Measurements from ENCODE around the gene UCKL1. TPM values are rescaled to one million over a fixed set of nuclear protein-coding genes. Genes with fewer than 3 reads are reported as not detected.

UCKL1 gene
- total RNA-seq, 6 experiments from 2014 or later: 13.1 to 28.5 (median 16.9) TPM

DNA sequence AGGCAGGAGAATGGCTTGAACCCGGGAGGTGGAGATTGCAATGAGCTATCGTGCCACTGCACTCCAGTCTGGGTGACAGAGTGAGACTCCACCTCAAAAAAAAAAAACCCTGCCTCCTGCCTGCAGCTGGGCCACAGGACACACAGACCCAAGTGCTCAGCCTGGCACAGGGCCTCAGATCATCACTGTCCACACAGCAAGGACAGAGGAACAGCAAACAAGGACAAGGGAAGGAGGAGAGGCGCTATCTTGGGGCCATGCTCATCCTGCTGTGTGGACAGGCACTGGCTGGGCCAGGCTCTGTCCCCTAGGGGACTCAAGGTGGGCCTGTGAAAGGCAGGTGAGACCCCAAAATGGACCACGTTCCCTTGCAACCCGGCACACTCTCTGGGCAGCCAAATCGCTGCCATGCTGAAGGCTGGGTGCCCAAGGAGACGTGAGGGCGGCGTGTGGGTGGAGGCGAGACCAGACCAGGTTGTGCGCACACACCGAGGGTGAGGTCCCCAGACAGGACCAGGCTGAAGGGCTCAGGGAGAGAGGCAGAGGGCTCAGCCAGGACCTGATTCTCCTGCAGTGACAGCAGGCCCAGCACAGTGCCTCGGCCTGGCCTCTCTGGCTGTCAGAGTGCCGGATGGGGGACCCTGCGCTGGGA is 9.1 kb downstream of the UCKL1 start:
- intact Hi-C loops (cut with DNase I): no loop called here
- Histone ChIP-seq H3K36me3 (peaks cover 0 to 29% (median 14%) of the 10 kb centered on the region in 4 donors), H3K4me1 (peaks cover 0 to 45% (median 15%) of the 10 kb centered on the region in 4 donors), H3K9me3 (no peaks in the 10 kb centered on the region), H3K27me3 (no peaks in the 10 kb centered on the region), H3K27ac (no peak overlapping the region), H3K4me3 (no peak overlapping the region)
- ATAC-seq (no peak), DNase-seq (peak in 1 of 3 donors; percentile 45)
- 46% methylated on average over 2 of the region's 15 CpGs for WGBS (ENCODE audit: insufficient coverage, low coverage, low lambda C conversion rate, missing lambda C conversion rate)
- TF ChIP-seq POLR2A (IDR thresholded peaks at IDR 0.05) (no peak), CTCF (IDR thresholded peaks at IDR 0.05) (no peak)

DNA sequence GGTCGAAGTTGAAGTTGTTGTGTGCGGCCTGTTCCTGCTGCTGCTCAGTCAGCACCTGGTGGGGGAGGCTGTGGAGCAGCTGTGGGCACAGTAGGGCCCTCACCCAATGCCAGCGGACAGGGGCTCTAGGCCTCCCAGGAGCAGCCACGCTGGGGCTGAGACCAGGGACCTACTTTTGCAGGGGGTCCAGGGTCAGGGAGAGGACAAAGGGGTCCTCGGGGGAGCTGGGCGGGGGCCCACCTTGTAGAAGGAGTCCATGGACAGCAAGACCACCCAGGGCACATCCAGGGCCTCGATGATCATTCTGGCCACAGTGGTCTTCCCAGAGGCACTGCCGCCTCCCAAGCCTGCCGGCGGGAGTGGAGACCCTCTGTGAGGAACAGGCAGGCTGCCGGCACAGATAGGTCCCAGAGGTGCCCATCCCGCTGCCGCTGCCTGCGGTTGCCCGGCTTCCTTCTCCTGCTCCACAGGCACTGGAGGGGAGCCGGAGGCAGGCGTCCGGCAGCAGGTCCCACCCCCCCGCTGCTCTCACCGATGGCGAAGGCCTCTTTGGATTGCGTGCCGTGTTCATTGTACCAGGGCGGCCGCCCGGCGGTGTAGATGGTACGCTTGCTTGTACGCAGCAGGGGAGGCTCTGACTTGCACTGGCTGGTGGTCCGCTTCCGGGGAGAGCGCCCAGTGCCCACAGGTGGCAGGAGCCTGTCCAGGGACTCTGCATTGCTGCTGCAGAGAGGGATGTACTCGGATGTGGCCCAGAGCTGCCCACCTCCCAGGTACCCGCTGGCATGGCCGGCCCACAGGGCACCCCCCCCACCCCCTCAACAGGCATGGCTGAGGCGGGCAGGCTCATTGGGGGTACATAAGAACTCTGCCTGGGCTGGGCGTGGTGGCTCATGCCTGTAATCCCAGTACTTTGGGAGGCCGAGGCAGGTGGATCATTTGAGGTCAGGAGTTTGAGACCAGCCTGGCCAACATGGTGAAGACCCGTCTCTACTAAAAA is 10.0 kb downstream of the UCKL1 start:
- H3K4me1 ChIP-seq: peaks cover 0 to 38% (median 11%) of the 10 kb centered on the region in 4 donors
- H3K36me3 ChIP-seq: peaks cover 0 to 30% (median 14%) of the 10 kb centered on the region in 4 donors
- H3K9me3 ChIP-seq: no peaks in the 10 kb centered on the region
- intact Hi-C loops (cut with DNase I): no loop called here
- no peak for ATAC-seq
- no peak overlapping the region for H3K27ac ChIP-seq
- H3K27me3 ChIP-seq: no peaks in the 10 kb centered on the region
- WGBS (ENCODE audit: insufficient coverage, low coverage, low lambda C conversion rate, missing lambda C conversion rate): 82% methylated on average over 4 of the region's 39 CpGs
- TF ChIP-seq POLR2A (IDR thresholded peaks at IDR 0.05) (no peak), CTCF (IDR thresholded peaks at IDR 0.05) (no peak)
- H3K4me3 ChIP-seq: no peak overlapping the region
- DNase-seq: peak; percentile 24 to 56 (median 52)

- ATAC-seq: no peak
- intact Hi-C loops (cut with DNase I): no loop called here
- peaks cover 0 to 41% (median 18%) of the 10 kb centered on the region in 4 donors for H3K36me3 ChIP-seq
- peaks cover 0 to 27% (median 9%) of the 10 kb centered on the region in 4 donors for H3K4me1 ChIP-seq
- 80% methylated on average over 1 of the region's 17 CpGs for WGBS (ENCODE audit: insufficient coverage, low coverage, low lambda C conversion rate, missing lambda C conversion rate)
- no peak overlapping the region for H3K27ac ChIP-seq
- no peaks in the 10 kb centered on the region for H3K27me3 ChIP-seq
- no peaks in the 10 kb centered on the region for H3K9me3 ChIP-seq
- DNase-seq: peak in 2 of 3 donors; percentile 25 to 52
- no peak overlapping the region for H3K4me3 ChIP-seq
- TF ChIP-seq CTCF (IDR thresholded peaks at IDR 0.05) (no peak), POLR2A (IDR thresholded peaks at IDR 0.05) (no peak)
Measured at GRCh38 chr20:63945031-63945658, 11.1 kb downstream of the UCKL1 start.

- no peaks in the 10 kb centered on the region for H3K9me3 ChIP-seq
- TF ChIP-seq CTCF (IDR thresholded peaks at IDR 0.05) (no peak), POLR2A (IDR thresholded peaks at IDR 0.05) (no peak)
- intact Hi-C loops (cut with DNase I): no loop called here
- DNase-seq: peak in 2 of 3 donors; percentile 53 to 57
- peaks cover 0 to 41% (median 20%) of the 10 kb centered on the region in 4 donors for H3K36me3 ChIP-seq
- no peak overlapping the region for H3K4me3 ChIP-seq
- no peak for ATAC-seq
- H3K27ac ChIP-seq: no peak overlapping the region
- WGBS (ENCODE audit: insufficient coverage, low coverage, low lambda C conversion rate, missing lambda C conversion rate): 100% methylated on average over 8 of the region's 35 CpGs
- peaks cover 0 to 19% (median 6%) of the 10 kb centered on the region in 4 donors for H3K4me1 ChIP-seq
- no peaks in the 10 kb centered on the region for H3K27me3 ChIP-seq
Measured at GRCh38 chr20:63944078-63944941, 11.9 kb downstream of the UCKL1 start.
